Mononuclear cell (primary cell): ENCODE results near the gene MAD1L1. TPM values are rescaled to one million over a fixed set of nuclear protein-coding genes. Genes with fewer than 3 reads are reported as not detected.

Experiments
- H3K27me3 ChIP-seq: 2 replicates; pipeline ENCODE4 v1.6.0; 2011; ENCODE audit warnings: low read length, control low read depth; ENCODE audit not compliant: insufficient read depth
- H3K4me1 ChIP-seq: 2 replicates; pipeline ENCODE4 v1.5.1; 2011; ENCODE audit warnings: mild to moderate bottlenecking, low read length, control low read depth; ENCODE audit not compliant: insufficient read depth
- H3K4me3 ChIP-seq: 2 replicates; pipeline ENCODE4 v1.5.1; 2011; ENCODE audit warnings: mild to moderate bottlenecking, low read length, moderate library complexity
- H3K9me3 ChIP-seq: 2 replicates; pipeline ENCODE4 v1.5.1; 2011; ENCODE audit warnings: low read depth, mild to moderate bottlenecking, control low read depth, low read length
- total RNA-seq: library from RNA; depleted of rRNA; stranded (reverse); fragments of >200 nt; gene quantifications from one replicate; pipeline ENCODE4 v1.2.3, GENCODE V29; 2012

The MAD1L1 gene
- total RNA-seq, 1 donor, result 74.2 TPM

GRCh38 chr7:1857487-1858421, 375.0 kb downstream of the MAD1L1 start:
- Histone ChIP-seq H3K4me3 (no peak overlapping the region), H3K4me1 (peaks cover 8% of the 10 kb centered on the region), H3K9me3 (no peaks in the 10 kb centered on the region), H3K27me3 (no peaks in the 10 kb centered on the region)

DNA sequence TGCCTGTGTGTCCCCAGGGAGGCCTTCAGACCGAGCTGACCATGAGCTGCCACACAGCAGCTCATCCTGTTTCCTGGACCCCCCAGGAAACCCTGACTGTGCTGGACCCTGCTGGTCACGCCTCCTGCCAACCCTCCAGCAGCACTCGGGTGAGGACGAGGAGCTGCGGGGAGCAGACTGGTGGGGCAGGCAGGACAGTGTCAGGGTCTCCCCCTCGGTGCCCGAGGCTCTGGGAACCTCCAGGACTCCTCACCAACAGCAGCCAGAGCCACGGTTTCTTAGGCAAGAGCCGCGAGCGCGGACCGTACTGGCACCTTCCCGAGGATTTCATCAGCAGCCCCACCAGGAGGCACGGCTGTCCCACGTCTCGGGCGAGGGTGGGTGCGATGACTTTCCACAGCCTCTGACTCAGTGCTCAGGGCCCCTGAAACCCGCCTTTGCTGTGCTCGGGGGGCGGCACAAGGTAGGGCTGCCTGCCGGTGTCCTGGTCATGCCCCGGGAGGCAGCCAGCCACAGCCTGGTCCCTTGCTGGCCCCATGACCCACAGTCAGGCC, 375.8 kb downstream of the MAD1L1 start:
- Histone ChIP-seq H3K9me3 (no peaks in the 10 kb centered on the region), H3K27me3 (no peaks in the 10 kb centered on the region), H3K4me3 (no peak overlapping the region), H3K4me1 (peaks cover 8% of the 10 kb centered on the region)

- H3K4me1 ChIP-seq, result peaks cover 8% of the 10 kb centered on the region
- no peaks in the 10 kb centered on the region for H3K27me3 ChIP-seq
- H3K9me3 ChIP-seq, result no peaks in the 10 kb centered on the region
- H3K4me3 ChIP-seq, result no peak overlapping the region
Measured at GRCh38 chr7:1856161-1856887, 376.4 kb downstream of the MAD1L1 start.

GRCh38 chr7:1855725-1856160, 377.0 kb downstream of the MAD1L1 start:
- Histone ChIP-seq H3K9me3 (no peaks in the 10 kb centered on the region), H3K4me3 (no peak overlapping the region), H3K27me3 (no peaks in the 10 kb centered on the region), H3K4me1 (peaks cover 8% of the 10 kb centered on the region)

DNA sequence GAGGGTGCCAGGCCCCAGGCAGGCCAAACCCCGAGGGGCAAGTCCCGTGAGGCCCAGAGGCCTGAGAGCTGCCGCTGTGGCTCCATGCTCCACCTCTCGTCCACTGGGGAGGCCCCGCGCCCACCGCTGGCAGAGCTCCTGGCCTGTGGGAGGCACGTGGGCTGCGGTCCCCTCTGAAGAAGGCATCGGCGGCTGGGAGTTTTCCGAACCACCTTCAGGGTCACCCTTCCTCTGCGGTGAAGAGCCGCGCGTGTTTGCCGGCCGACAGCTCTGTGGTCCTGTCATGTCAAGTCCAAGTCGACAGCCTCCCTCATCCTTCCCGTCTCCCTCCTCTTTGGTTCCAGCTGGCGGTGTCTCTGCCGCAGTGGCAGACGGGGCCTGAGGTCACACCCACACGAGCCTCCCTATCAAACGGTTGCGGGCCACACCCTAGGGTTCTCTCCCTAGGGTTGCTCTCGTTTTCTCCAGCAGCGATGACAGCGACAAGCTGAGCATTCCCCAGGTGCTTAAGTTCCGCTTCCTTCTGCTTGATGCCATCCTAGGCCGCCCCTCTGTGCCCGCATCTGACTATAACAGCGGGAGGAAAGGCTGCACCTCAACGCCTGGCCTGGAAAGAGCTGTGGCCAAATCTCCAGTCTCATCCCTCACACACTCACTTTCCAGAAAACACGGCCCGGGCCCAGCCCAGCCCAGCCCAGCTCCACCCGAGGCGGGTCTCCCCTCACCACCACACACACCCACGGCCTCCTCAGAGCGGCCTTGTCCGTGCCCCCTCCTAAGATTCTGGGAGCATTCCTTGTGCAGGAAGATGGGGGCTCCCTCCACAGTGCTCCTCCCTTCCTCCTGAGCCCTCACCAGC, 377.6 kb downstream of the MAD1L1 start:
- Histone ChIP-seq H3K4me3 (no peak overlapping the region), H3K9me3 (no peaks in the 10 kb centered on the region), H3K4me1 (peaks cover 8% of the 10 kb centered on the region), H3K27me3 (no peaks in the 10 kb centered on the region)

- Histone ChIP-seq H3K9me3 (no peaks in the 10 kb centered on the region), H3K27me3 (no peaks in the 10 kb centered on the region), H3K4me1 (peaks cover 8% of the 10 kb centered on the region), H3K4me3 (no peak overlapping the region)
Measured at GRCh38 chr7:1853986-1854865, 378.5 kb downstream of the MAD1L1 start.

DNA sequence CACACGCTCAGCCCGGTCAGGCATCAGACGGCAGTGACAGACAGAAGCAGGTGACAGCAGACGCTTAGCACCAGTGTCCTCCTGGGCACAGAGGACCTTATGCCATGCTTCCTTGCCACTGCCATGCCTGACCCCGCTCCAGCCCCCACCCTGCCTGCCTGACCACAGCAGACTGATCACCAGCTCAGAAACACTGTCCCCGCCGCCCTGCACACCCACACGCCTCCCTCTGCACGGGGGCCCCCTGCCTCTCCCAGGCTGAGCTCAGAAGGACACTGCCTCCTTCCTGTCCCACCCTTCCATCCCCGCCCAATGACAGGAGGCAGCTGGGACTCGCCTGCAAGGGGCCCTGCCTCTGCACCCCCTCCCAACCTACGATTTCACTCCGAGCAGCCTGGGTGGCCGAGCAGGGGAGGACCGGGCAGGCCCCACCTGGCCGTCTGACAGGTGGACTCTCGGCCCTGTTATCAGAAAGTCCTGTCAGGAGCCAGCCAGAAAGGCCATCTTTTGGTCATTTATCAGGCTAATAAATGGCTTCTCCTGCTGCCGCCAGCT, 379.2 kb downstream of the MAD1L1 start:
- H3K27me3 ChIP-seq, result no peaks in the 10 kb centered on the region
- peaks cover 8% of the 10 kb centered on the region for H3K4me1 ChIP-seq
- no peak overlapping the region for H3K4me3 ChIP-seq
- H3K9me3 ChIP-seq, result no peaks in the 10 kb centered on the region

- peaks cover 8% of the 10 kb centered on the region for H3K4me1 ChIP-seq
- H3K4me3 ChIP-seq, result no peak overlapping the region
- H3K27me3 ChIP-seq, result no peaks in the 10 kb centered on the region
- no peaks in the 10 kb centered on the region for H3K9me3 ChIP-seq
Measured at GRCh38 chr7:1852517-1853430, 380.0 kb downstream of the MAD1L1 start.

GRCh38 chr7:1851721-1852516, 380.8 kb downstream of the MAD1L1 start:
- H3K27me3 ChIP-seq, result no peaks in the 10 kb centered on the region
- H3K4me3 ChIP-seq, result no peak overlapping the region
- peaks cover 8% of the 10 kb centered on the region for H3K4me1 ChIP-seq
- no peaks in the 10 kb centered on the region for H3K9me3 ChIP-seq

DNA sequence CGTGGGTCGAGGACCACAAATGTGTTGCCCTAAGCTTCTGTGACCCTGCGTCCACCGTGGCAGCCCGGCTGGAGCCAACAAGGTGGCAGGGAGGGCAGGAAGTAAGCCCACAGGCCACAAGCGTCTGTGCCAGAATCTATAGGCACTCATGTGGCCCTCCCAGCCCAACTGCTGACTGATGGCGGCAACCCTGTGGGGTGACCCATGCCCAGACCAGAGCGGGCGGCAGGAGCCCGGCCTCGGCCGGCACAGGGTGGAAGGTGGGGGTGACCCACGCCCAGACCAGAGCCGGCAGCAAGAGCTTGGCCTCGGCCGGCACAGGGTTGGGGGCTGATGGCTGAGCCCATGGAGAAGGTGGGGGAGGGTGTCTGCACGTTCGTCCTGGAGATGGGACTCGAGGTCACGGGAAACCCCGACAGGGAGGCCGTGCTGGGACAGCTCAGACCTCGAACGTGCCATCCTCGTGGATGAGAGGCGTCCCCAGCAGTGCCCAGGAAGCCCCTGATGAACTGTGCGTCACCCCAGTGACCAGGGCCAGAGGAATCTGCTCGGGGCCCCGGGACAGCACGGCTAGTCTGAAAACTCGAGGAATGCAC, 381.7 kb downstream of the MAD1L1 start:
- H3K4me1 ChIP-seq, result peaks cover 8% of the 10 kb centered on the region
- H3K9me3 ChIP-seq, result no peaks in the 10 kb centered on the region
- no peak overlapping the region for H3K4me3 ChIP-seq
- no peaks in the 10 kb centered on the region for H3K27me3 ChIP-seq

- H3K9me3 ChIP-seq, result no peaks in the 10 kb centered on the region
- no peaks in the 10 kb centered on the region for H3K27me3 ChIP-seq
- no peak overlapping the region for H3K4me3 ChIP-seq
- peaks cover 6% of the 10 kb centered on the region for H3K4me1 ChIP-seq
Measured at GRCh38 chr7:1850111-1850975, 382.4 kb downstream of the MAD1L1 start.
